Measurements from ENCODE around the gene CDK17.
"Not testable (repeated sequence)": the region's sequence is repeated elsewhere in the genome, so short reads cannot be mapped to it uniquely, and the experiment has no call there.

The CDK17 gene
- 190 to 242 reads per million in 2 donors for total RNA-seq

GRCh38 chr12:96399919-96400630, at the start of gene CDK17:
TSS of gene CDK17 (minus strand) at chr12:96400439. CDS start at chr12:96334836, 65,603 bp downstream.
- DNase-seq = peak; percentile 82

DNA sequence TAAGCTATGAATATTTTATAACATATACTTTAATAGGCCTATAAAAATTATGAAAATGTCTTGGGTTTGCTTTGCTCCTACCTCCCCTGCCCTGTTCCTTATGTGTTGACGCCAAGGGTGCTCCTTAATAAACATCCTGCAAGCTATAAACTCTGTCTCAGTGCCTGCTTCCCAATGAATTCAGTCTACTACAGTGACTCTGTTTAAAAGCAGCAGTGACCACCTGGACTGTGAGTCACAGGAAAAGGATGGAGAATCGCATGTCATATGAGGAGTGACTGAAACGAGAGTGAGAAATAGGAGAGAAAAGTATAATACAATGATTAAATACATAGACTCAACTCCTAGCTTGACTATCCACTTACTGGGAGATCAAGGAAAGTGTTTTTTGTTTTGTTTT, 48.1 kb upstream of the CDK17 start:
- DNase-seq = no peak

- DNase-seq = no peak
Observed at GRCh38 chr12:96447256-96447655, 47.0 kb upstream of the CDK17 start.

- peak; percentile 18 for DNase-seq
Observed at GRCh38 chr12:96445691-96446583, 45.7 kb upstream of the CDK17 start.

DNA sequence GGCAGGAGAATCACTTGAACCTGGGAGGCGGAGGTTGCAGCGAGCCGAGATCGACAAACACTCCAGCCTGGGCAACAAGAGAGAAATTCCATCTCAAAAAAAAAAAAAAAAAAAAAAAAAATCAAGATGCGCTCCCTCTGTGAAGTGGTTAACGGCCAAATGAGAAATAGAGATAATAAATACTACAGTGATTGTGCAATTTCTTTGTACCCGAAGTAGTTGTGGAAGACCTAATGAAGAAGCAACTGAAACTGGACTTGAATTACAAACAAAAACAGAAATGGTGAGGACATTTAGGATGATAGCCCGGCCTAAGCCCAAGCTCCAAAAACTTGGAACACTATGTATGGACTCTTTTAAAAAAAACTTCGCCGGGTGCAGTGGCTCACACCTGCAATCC, 44.2 kb upstream of the CDK17 start:
- DNase-seq = no peak

- no peak for DNase-seq
Observed at GRCh38 chr12:96442906-96443305, 42.7 kb upstream of the CDK17 start.

GRCh38 chr12:96441816-96442215, 41.6 kb upstream of the CDK17 start:
- DNase-seq = no peak

GRCh38 chr12:96438330-96438729, 38.1 kb upstream of the CDK17 start:
- no peak for DNase-seq

DNA sequence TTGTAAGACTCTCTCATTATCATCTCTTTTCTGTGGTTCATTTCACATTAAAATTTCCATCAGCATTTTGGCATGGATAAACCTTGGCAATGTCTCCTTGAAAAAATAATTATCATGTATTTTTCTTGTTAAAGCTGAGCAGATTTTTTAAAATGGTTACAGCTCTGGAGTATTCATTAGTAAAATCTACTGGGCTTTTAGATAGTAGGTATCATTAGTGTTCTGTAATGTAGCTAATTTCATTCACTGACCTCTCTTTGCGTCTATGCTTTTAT, 36.9 kb upstream of the CDK17 start:
- no peak for DNase-seq

GRCh38 chr12:96436366-96437170, 36.3 kb upstream of the CDK17 start:
- no peak for DNase-seq

DNA sequence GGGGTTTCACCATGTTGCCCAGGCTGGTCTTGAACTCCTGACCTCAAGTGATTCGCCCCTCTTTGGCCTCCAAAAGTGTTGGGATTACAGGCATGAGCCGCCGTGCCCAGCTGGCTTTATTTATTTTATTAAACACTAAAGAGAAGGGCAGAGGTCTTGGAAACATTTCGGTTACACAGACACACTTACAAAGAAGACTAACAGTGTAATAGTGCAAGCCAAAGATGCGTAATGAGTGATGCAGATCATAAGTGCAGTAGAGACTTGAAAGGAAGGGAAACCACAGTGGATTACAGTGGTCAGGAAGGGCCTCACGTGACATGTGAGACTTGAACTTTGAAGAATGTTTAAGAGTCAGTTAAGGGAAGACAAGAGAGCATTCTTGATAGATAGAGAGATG, 33.9 kb upstream of the CDK17 start:
- peak; percentile 67 for DNase-seq

DNA sequence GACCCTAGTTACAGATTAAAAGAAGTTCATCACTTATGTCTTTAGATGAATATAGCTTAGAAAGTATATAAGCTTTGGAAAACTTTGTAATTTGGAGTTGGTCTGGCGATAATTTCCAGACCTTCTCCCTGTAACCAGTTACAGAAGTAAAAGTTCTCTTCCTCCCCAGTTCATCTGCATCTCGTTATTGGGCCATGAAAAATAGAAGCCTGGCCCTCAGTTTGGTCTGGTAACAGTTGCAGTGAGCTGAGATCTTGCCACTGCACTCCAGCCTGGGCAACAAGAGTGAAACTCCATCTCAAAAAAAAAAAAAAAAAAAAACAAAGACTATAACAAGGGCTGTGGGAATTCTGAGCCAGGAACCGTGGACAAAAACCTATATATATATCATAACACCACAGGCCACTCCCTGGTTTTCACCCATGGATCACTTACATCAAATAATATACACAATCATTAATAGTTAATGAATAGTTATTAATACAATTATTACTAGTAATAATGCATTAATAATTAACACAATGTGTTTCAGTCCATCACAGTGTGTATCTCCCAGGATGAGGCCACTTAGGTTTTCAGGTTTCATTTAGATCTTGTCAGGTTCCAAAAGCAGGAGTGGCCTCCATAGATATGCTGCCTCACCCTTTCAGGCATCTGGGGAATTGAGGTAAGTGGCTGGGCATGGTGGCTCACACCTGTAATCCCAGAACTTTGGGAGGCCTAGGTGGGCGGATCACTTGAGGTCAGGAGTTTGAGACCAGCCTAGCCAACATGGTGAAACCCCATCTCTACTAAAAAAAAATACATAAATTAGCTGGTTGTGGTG, 32.5 kb upstream of the CDK17 start:
- not testable (repeated sequence) for DNase-seq

DNA sequence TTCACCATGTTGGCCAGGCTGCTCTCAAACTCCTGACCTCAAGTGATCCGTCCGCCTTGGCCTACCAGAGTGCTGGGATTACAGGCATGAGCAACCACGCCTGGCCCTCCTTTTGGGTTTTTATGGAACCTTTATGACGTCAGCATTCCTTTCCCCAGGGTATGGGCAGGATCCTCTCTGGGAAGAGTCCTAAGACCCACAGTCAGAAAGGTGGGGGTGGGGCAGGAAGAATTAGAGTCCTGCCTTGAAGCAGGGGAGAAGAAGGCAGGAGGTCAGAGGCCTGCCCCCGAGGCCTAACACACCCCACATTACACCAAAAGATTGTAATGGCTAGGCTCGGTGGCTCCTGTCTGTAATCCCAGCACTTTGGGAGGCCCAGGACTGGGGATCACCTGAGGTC, 30.8 kb upstream of the CDK17 start:
- no peak for DNase-seq

GRCh38 chr12:96427269-96427729, 27.1 kb upstream of the CDK17 start:
- DNase-seq = no peak

DNA sequence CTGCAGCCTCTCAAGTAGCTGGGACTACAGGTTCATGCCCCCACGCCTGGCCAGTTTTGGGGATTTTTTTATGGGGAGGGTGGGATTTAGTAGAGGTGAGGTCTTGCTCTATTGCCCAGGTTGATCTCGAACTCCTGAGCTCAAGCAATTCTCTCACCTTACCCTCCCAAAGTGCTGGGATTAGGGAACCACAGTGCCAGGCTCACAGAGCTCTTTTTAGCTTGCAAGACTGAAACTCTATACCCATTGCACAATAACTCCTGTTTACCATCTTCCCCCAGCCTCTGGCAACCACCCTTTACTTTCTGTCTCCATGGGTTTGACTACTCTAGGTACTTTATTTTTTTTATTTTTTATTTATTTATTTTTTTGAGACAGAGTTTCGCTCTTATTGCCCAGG, 25.7 kb upstream of the CDK17 start:
- no peak for DNase-seq

DNA sequence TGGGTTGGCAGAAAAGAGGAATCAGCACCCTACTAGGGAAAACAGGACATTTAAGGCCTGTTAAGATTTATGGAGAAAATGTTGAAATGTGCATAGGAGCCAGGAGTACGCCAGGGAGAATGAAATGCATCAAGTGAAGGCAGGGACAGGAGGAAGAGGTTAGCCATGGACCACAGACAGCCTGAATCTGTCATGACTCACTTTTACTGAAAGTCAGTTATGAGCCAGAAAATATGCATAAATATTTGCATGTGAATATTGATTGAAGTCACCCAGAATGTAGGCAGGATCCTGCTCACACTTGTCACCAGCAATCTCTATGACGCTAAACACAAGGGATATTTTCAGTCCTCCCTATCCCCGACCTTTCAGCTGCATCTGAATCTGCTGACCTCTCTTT, 25.1 kb upstream of the CDK17 start:
- DNase-seq = no peak

DNA sequence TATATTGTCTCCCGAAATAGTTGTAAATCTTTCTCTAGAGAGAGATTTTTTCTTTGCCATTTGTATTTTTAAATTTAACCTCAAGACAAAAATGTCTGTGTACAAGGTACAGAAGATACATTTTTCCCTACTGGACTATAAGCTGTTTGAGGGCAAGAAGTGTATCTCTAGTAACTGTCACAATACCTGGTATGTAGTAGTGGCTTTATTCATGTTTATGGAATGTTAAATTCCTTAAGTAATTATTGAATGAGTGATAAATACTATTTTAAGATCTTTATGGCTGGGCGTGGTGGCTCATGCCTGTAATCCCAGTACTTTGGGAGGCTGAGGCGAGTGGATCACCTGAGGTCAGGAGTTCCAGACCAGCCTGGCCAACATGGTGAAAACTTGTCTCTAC, 24.4 kb upstream of the CDK17 start:
- no peak for DNase-seq

GRCh38 chr12:96422192-96422591, 22.0 kb upstream of the CDK17 start:
- DNase-seq = no peak

- no peak for DNase-seq
Observed at GRCh38 chr12:96421014-96421413, 20.8 kb upstream of the CDK17 start.

DNA sequence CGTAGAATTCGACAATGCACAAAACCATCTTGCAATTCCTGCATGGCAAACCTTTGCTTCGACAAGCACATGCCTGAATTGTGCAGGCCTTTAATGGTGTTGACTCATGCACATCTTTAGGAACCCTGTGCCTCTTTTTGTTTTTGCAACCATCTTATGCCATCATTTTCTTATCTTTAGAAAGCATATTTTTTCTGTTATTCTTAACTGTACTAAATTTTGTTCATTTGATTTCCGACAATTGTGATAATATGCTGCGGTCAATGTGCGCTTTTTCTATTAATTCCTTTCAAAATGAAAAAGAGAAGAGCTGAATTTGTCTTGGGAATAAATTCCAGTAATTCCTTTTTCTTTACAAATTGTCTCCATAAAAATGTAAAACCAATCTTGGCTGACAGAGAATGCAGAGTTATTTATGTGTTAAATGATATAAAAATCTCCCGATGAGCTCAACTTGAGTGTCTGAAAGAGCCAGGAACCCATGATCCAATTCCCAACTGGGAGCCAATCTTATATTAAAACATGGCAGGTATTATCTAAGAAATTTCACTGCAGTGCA, 20.1 kb upstream of the CDK17 start:
- DNase-seq = no peak

- no peak for DNase-seq
Observed at GRCh38 chr12:96419576-96420276, 19.5 kb upstream of the CDK17 start.

Measured in T-helper 9 cell (primary cell).